HG03025 (cell line): ENCODE measurements around the gene TMEM178B.
"Not testable (repeated sequence)": the region's sequence is repeated elsewhere in the genome, so short reads cannot be mapped to it uniquely, and the experiment has no call there.

Source experiments
- ATAC-seq: cut with Tn5 transposase; IDR thresholded peaks from one replicate; pipeline ENCODE4 v1.9.1; 2021; ENCODE audit warnings: mild to moderate bottlenecking, moderate library complexity; ENCODE audit not compliant: unreplicated experiment, low FRiP score

TMEM178B gene

DNA sequence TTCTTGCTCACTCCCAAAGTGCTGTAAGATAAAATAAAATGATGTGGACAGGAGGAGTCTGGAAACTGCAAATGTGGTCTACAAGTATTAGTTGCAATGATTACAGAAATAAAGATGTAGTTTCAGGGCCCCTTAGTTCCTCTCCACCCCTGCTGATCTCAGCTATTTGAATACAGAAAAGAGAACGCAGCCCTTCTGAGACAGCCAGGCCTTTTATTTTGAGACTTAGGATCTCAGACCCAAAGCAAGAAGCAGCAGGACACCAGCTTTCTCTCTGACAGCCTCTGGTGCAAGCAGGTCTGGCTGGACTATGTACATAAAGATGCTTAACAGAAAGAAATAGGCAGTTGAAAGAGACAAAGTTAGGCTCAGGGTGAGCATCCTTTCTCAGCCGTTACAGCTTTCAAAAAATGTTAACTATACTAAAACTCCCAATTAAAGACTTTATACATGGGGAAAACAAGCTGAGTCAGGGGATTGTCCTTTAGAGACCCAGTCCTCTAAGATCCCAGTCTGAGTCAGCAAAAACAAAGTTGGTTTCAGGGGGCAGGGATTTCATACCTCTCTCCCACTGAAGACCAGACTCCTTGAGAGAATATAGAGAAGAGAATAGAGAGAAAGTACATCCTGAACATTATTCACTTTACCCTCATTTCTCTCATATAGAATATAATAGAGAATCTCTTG, 220.4 kb downstream of the TMEM178B start:
- ATAC-seq = no peak

DNA sequence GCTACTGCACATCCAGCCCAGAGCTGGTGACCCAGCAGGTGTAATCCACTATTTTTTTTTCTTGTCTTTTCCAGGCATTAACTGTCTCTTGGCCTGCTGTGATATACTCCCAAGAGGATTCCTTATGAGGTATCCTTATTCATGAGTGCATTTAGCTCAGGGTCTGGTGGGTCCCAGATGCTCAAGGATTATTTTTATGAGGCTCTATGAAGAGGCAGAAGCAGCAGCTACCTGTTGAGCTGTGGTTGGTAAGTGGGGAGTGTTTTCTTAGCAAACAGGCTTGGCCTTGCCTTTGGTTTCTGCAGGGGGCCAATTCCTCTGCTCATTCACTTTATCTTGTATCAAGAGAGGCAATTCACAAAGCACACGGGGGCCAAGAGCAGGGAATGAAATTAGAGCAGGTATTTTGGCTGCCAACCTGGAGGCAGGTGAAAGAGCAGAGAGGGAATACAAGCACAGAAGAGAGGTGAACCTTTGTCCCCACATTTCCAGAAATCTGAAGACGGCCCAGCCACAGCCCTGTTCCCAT, 221.6 kb downstream of the TMEM178B start:
- ATAC-seq = no peak

DNA sequence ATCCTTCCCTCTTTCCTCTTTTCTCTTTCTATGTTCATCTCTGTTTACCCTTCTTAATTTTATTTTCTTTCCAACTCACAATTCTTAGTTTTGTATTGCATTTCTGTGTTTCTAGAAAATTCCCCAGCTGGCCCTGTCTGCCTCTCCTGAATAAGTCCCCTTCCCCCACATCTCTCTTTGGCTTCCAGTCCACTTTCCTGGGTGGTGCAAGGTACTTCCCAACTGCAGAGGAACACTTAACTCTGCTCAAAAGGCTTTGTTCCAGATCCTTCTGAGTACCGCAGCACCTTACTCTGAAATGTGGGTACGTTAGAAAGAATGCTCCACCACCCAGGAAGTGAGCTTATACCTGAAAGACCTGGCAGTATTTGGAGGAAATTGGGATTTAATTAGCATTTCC, 227.0 kb downstream of the TMEM178B start:
- no peak for ATAC-seq

DNA sequence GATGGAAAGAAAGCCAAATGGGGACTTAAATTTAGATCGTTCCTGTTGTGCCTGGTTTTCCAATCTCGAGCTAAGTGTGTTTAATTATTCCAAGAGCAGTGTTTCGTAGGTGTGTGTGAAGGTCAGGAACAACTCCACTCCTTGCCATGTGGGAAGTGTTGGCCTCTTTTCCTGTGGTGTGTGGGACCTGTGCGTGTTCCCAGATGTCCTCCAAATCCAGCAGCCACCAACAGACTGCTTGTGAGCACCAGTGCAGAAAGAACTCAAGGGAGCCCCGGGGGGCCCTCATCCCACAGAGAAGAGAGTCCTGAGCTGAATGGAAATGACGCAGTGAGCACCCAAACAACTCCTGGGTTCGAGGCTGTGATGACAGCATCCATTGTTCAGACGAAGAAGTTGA, 227.7 kb downstream of the TMEM178B start:
- no peak for ATAC-seq

DNA sequence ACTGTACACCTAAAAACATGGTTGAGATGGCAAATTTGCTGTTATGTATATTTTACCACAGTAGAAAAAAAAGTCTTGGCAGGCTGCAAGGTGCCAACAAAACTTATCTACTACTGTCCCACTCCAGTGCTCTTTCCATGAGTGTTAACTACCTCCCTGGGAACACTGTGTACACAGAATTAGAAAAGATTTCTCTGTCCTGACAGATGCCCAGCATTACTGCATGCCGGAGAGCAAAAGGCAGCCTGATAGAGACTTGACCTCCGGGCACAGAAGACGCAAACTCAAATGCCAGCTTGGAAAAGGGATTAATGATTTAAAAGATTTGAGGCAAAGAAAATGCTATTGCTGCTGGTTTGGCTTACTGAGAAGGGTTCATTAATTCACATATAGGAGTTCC, 228.8 kb downstream of the TMEM178B start:
- no peak for ATAC-seq

DNA sequence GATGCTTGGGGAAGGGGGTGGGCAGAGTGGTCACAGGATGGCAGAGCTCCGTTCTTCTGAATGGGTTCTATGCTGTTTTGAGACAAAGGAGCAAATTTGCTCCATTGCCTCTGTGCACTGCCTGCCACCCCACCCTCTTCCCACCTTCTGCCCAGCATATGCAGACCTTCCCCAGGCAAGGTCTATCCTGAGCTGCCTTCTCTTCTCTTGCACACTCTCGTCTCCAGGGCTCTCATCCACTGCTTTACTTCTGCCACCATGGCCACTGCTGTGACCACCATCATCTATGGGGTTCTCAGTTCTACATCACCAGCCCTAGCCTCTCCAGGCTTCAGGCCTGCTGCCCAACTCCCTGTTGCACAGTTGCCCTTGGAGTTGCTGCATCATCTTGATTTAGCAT, 230.4 kb downstream of the TMEM178B start:
- no peak for ATAC-seq

DNA sequence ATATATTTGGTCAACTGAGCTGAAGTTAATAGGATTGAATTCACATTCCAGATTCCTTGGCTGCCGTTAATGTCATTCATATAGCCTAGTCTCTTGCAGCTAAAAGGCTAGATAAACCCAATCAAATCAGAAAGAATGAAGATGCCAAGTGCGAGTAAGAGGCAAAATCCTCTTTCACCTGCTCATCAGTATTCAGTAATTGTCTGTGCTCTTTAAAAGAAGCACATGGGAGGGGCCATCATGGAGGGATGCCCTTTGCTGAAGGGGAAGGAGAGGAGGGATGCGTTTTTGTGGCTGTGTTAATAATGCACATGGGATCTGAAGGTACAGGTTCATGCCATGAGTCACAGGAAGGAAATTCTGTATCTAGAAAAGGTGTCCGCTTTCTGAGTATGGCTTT, 232.2 kb downstream of the TMEM178B start:
- ATAC-seq = no peak

DNA sequence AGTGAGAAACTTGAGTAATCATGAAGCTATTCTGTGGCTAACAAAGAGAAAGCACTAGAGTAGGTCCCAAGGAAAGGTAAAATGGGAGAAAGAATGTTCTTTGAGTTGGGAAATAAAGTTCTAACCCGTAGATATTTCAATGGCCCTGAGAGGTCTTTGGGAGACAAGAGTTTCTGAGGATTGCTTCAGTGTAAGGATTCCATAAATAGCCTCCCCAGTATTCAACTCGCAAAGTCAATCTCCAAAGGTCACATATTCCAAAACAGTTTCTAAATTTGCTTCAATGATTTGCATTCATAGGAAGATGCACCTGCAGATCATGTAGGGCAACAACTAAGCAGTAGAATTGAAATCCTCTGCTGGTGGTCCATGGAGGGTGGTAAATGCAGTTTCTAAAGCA, 238.5 kb downstream of the TMEM178B start:
- no peak for ATAC-seq

DNA sequence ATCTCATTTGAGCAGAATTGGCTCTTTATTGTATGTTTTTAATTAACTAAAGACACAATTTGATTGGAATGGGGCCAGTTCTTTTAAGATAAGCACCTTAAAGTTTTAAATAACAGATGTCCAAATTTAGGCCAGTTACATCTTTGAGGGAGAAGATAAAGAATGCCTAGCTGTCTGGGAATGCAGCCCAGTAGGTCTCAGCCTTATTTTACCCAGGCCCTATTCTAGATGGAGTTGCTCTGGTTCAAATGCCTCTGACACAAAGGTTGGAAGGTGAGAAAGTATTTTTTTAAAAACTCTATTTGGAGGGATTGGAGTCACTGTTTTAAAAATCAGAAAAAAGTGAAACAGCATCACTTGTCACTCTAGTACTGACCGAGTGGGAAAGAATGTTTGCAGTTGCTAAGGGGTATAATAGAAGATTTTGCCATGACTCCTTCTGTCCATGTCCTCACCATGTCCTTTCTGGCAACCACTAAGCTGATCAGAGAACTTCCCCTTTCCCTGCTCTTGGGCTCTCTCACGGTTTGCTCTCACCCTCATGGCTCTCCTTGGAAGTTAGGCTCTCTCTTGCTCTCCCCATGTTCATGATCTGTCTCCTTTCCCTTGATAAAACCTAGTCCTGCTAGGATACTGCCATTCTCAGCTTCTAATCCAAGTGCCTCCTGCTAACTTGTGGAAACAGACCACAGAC, 239.1 kb downstream of the TMEM178B start:
- no peak for ATAC-seq

DNA sequence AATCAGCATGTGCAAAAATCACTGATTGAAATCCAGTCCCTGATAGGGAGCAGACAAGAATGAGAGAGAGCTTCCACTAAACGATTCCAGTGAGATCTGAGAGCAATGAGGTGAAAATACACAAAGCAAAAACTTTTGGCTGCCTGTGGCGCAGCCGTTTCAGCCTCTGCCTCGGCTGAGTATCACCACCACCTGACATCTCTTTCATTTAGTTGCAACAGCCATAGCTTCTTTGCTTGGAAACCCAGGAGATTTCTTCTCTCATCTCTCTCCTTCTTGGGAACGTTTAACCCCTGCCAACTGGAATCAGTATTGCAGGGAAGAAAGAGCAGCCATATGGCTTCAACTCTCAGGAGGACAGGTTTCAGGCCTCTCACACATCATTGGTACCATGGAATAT, 240.0 kb downstream of the TMEM178B start:
- ATAC-seq = no peak

DNA sequence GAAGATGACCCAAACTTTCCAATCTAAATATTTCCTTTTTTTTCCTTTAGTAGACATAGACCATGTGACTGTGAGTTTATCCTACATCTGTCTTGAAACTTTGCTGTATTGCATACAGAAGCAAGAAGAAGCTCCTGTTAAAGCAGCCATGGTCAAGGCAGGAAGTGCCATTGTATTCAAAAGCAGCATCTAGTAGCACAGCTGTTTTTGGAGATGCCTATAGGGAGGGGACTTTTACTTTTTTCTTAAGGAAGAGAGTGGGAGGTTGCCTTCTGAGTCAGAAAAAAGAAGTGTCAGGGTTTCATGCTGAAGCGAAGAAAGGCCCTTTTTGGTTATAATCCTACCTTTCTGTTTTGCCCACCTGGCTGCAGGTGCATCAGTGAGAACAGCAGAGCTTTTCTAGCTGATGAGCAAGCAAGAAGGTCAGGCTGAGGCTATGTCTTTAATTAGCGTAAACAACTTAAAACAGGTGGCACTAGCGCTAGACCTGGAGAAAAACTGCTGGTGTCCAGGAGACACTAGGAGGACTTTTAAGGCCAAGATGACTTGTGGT, 243.2 kb downstream of the TMEM178B start:
- ATAC-seq = no peak

DNA sequence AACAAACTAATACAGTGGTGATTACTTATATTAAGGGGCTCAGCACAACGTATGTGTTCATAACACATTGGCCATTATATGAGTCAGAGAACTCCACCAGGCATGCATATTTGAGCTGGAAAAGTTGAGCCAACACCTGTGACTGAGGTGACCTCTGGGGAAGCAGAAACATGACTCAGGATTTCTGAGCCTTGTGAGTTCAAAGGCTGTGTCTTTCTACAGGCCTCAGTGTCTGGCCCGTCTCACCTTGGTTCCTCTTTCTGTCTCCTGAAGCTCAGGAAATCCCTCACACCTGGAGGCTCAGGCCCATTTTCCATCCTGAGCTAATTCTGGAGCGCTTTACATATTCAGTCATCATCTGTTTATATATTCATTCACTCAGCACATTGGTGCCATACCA, 246.4 kb downstream of the TMEM178B start:
- ATAC-seq = no peak

DNA sequence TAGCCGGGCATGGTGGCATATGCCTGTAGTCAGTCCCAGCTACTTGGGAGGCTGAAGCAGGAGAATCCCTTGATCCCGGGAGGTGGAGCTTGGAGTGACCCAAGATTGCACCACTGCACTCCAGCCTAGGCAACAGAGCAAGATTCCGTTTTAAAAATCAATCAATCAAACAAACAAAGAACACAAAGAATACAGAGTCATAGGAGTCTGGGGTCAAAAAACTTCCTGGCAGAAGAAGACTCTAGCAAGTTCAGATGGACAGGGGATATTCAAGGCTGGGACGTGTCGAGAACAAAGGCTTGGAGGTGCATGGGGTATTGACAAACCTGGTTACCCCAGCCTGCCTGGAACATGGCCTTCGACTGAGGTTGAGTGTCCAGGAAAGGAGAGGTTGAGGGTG, 248.5 kb downstream of the TMEM178B start:
- no peak for ATAC-seq

DNA sequence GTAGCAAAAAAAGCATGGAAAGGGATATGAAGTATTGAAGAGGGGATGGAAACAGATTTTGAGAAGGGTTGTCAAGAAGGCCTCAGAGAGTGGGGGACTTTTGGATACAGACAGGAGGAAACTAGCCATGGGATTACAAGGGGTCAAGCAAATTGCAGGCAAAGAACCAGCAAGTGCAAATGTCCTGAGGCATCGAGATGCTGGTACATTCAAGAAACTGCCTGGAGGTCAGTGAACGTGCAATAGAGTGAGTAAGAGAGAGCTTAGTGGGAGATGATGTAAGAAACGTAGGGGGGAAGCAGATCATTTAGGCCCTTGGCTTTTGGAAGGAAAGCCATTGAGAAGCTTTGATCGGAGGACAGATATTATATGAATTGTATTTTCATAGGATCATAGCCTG, 250.0 kb downstream of the TMEM178B start:
- no peak for ATAC-seq

DNA sequence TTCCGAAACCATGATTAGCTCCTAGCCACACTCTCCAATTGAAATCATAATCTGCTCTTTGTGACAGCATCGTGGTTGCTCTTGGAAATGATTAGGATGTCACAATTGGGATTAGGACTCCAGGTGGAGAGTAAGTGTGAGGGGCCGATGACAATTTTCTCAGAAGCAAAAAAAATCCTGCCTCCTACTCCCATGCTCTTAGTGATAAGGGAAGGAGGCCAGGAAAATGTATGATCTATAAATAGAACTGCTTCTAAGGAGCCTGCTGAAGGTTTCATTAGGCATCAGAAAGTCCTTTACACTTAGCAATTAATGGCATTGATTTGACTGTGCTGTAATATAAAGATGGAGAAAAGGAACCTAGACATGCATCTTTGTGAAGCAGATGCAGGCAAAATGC, 251.0 kb downstream of the TMEM178B start:
- no peak for ATAC-seq

DNA sequence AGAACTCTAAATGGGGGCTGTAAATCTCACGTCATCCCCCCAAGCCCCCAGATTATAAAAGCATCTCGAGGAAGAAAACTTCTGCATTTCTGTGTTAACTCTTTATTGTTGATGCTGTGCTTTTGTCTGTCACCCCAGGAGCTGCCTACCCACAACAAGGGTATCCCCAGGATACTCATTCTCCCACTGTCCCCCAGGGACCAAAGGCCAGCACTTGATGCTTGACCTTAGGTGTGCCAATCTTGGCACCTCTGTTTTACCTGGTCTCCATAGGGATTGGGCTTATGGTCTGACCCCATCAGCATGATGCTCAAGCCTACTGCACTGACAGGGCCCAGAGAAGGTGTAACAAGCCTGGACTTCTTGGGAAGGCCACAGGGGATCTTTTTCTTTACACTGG, 251.4 kb downstream of the TMEM178B start:
- no peak for ATAC-seq

DNA sequence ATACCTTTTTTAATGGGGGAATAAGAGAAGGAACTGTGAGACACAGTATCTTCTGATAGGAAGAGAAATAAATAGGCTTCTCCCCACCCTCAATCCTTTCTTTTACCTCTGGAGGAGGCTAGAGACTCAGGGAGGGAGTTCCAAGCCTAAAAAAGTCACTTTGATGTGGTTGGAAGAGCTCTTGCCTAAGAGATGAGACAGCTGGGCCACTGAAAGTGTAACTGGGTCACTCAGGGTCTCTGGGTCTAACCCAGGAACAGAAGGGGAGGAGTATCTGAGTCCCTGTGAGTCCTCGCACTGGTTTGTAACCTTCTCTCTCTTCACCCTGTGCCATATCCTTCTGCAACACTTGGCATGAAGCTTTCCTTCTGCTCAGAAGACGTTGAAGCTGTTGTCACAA, 254.4 kb downstream of the TMEM178B start:
- ATAC-seq = no peak

DNA sequence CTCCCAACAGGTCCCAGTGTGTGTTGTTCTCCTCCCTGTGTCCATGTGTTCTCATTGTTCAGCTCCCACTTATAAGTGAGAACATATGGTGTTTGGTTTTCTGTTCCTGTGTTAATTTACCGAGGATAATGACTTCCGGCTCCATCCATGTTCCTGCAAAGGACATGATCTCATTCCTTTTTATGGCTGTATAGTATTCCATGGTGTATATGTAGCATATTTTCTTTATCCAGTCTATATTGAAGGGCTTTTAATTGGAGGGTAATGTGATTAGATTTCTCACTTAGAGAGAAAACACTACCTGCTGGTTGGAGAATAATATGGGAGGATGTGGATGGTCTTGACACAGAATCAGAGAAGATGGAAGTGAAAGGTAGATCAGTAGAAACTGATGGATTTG, 256.4 kb downstream of the TMEM178B start:
- not testable (repeated sequence) for ATAC-seq

DNA sequence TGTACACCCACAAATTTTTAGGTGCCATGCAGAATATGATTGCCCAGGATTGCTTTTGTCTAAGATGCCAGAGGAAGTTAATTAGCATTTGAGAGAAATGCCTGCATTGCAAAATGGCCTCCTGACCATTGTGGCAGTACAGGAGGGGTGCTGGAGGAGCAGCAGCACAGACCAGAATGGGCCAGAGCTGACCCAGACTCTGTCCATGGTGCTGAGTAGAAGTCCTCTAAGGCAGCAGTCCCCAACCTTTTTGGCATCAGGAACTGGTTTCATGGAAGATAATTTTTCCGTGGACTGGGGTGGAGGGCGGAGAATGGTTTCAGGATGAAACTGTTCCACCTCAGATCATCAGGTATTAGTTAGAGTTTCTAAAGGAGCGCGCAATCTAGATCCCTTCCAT, 259.6 kb downstream of the TMEM178B start:
- ATAC-seq = no peak

DNA sequence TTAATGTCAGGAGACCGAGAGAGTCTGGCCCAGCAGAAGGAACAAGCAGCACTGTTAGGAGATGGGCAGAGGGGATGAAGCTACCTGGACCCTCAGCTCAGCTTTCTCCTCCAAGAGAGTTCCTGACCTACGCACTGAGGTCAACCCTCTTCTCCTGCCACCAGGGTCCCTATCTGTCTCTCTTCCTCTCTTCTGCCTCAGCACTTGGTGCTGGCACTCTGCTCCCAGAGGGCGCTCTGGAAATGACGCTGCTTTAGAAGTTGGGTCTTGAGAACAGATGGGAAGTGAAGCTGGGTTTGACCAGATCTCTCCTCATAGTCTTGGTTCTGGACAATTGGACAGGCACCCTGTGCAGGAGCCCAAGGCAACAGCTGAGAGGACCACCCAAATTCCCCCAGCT, 261.3 kb downstream of the TMEM178B start:
- ATAC-seq = no peak

DNA sequence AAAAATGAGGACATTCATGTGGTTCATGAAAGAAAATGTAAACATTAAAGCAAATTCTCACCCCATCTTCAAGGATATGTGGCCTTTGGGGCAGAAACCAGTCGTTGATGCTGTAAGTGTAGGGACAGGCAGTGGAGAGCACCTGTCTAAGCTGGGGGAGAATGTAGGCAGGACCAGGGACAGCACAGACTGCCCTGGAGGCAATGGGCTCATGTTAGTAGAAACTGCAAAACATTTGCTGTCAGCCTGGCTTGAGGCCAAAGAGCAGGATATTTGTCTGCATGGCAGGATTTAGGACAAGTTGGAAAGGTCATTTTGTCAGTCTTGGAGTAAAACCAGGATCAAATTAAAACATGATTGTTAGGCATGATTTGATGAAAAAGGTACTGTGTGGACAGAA, 265.7 kb downstream of the TMEM178B start:
- no peak for ATAC-seq

DNA sequence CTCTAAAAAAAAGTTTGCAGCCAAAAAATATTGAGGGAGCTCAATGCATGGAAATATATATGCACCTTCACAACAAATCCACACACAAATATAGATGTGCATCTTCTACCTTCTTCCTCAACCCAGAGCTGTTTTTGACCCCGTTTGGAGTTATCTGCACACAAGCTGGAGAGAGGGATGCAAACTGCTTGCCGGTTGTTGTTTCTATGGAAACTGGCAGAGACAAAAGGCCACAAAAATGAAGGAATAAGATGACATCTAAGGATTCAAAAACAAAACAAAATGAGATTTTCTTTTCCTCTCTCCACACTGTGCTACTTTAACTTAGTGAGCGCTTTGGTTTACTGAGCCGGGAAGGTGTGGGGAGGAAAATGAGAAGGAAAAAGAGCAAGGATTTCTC, 267.1 kb downstream of the TMEM178B start:
- no peak for ATAC-seq
